ENCODE measurements around the gene SRGAP3.

- TF ChIP-seq CTCF (IDR thresholded peaks at IDR 0.05; ENCODE audit: insufficient read depth, low read depth, low read length) (no peak), EZH2 (IDR thresholded peaks at IDR 0.05; ENCODE audit: insufficient read depth, low read length) (no peak)
These were observed 27.4 kb upstream of the SRGAP3 start for GRCh38 chr3:9276761-9277370.
